ENCODE results near the gene GNAI1.

GNAI1 gene

DNA sequence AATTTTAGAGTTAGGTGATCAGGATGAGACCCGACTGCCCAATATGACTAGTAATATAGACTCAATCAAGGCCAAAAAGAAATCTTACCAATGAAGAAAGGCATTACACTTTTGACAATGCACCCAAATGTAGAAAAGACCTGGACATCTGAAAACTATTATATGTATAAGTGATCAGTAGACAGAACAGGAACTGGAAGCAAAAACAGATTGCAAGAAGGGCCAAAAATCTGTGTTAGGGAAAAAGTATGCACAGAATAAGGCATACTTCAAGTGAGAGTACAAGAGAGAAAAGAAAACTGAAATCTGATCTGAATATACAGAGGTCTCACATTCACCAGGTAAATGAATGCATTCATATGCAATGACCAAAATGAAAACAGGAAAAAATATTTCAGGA lies 107.0 kb downstream of the GNAI1 start:
- Histone ChIP-seq H3K27ac (ENCODE audit: low read length) (no peak overlapping the region), H3K9me2 (replicated peaks; ENCODE audit: insufficient read depth, low read length) (no peaks in the 10 kb centered on the region)

DNA sequence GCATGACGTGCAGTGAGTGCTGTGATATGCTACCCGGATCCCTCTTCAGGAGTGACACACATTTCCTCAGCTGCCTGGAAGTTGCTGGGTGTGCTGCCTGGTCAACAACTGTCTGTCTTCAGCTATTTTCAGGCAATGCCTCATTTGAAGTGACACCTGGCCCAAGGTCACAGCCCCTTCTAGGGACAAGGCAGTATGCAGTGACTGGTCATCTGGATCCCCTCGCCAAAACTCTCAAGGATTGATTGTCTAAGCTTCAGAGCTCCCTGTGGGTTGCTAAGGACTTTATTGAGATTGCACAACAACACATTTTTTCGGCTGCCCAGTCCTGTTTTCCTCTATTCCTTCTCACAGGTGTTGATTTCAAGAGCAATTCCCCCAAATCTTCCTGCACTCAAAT lies 108.8 kb downstream of the GNAI1 start:
- no peak for DNase-seq
- TF ChIP-seq, protein P1, sequence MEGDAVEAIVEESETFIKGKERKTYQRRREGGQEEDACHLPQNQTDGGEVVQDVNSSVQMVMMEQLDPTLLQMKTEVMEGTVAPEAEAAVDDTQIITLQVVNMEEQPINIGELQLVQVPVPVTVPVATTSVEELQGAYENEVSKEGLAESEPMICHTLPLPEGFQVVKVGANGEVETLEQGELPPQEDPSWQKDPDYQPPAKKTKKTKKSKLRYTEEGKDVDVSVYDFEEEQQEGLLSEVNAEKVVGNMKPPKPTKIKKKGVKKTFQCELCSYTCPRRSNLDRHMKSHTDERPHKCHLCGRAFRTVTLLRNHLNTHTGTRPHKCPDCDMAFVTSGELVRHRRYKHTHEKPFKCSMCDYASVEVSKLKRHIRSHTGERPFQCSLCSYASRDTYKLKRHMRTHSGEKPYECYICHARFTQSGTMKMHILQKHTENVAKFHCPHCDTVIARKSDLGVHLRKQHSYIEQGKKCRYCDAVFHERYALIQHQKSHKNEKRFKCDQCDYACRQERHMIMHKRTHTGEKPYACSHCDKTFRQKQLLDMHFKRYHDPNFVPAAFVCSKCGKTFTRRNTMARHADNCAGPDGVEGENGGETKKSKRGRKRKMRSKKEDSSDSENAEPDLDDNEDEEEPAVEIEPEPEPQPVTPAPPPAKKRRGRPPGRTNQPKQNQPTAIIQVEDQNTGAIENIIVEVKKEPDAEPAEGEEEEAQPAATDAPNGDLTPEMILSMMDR (IDR thresholded peaks at IDR 0.05; ENCODE audit: low read length) = no peak

More for the DNA sequence above, 107.0 kb downstream of the GNAI1 start:
- Histone ChIP-seq H3K27me3 (replicated peaks; ENCODE audit: insufficient read depth, low read length) (no peaks in the 10 kb centered on the region), H3K4me3 (ENCODE audit: low read length) (no peak overlapping the region), H3K36me3 (replicated peaks; ENCODE audit: insufficient read depth, low read length) (no peaks in the 10 kb centered on the region), H3K4me2 (ENCODE audit: low read depth, low read length) (no peak overlapping the region), H2AFZ (ENCODE audit: low read length) (no peak overlapping the region), H3K79me2 (ENCODE audit: low read length) (no peaks in the 10 kb centered on the region), H4K20me1 (ENCODE audit: insufficient read depth, low read length) (no peaks in the 10 kb centered on the region), H3K9ac (ENCODE audit: low read length) (no peak overlapping the region), H3K9me3 (replicated peaks; ENCODE audit: insufficient read depth, low read length) (no peaks in the 10 kb centered on the region), H3F3A (ENCODE audit: insufficient read depth, low read length) (no peaks in the 10 kb centered on the region), H3K4me1 (ENCODE audit: low read length) (no peaks in the 10 kb centered on the region)
- DNase-seq = no peak
- no peak for TF ChIP-seq EZH2 (optimal IDR thresholded peaks at IDR 0.05; ENCODE audit: low read depth, low read length)
- TF ChIP-seq, protein P1 (IDR thresholded peaks at IDR 0.05; ENCODE audit: low read length) = no peak
- TF ChIP-seq EZH2phosphoT487 (IDR thresholded peaks at IDR 0.05; ENCODE audit: low read length) = no peak

DNA sequence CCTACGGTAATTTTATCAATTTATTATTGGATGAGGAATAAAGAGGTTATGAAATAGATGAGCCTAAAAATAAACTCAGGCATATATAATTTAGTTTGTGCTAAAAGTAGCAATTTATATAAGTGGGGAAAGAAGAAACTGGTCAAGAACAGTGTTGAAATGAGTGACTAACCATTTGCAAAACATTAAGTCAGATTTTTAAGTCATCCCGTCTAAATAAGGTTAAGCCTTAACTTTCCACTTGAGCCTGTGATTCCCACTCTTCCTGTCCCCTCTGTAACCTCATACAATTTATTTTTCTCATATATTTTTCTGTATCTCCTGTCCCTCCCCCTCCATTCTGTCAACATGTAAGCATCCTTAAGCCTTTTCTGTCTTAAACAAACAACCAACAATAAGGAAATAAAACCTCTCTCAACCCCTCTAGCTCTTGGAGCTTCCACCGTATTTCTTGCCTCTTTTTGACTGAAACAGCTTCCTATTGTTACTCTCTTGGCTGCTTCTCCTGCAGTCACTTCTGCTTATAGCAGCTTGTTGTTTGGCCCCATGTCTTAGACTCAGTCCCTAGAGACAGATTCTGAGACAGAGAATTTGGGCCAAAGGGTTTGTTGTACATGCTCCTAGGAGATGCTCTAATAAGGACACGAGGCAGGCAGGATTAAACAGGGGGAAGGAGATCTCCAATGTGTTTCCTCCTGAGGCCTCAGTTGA lies 109.7 kb downstream of the GNAI1 start:
- no peak for DNase-seq
- Histone ChIP-seq H3F3A (ENCODE audit: insufficient read depth, low read length) (no peaks in the 10 kb centered on the region), H3K4me1 (ENCODE audit: low read length) (no peaks in the 10 kb centered on the region), H4K20me1 (ENCODE audit: insufficient read depth, low read length) (no peaks in the 10 kb centered on the region), H2AFZ (ENCODE audit: low read length) (no peak overlapping the region), H3K27ac (ENCODE audit: low read length) (no peak overlapping the region), H3K9ac (ENCODE audit: low read length) (no peak overlapping the region), H3K79me2 (ENCODE audit: low read length) (no peaks in the 10 kb centered on the region), H3K9me2 (replicated peaks; ENCODE audit: insufficient read depth, low read length) (no peaks in the 10 kb centered on the region), H3K4me2 (ENCODE audit: low read depth, low read length) (no peak overlapping the region), H3K36me3 (replicated peaks; ENCODE audit: insufficient read depth, low read length) (no peaks in the 10 kb centered on the region), H3K4me3 (ENCODE audit: low read length) (no peak overlapping the region), H3K27me3 (replicated peaks; ENCODE audit: insufficient read depth, low read length) (no peaks in the 10 kb centered on the region), H3K9me3 (replicated peaks; ENCODE audit: insufficient read depth, low read length) (no peaks in the 10 kb centered on the region)
- TF ChIP-seq EZH2 (optimal IDR thresholded peaks at IDR 0.05; ENCODE audit: low read depth, low read length) (no peak), EZH2phosphoT487 (IDR thresholded peaks at IDR 0.05; ENCODE audit: low read length) (no peak)
- TF ChIP-seq, protein P1 (IDR thresholded peaks at IDR 0.05; ENCODE audit: low read length) = no peak

More for the DNA sequence above, 108.8 kb downstream of the GNAI1 start:
- Histone ChIP-seq H2AFZ (ENCODE audit: low read length) (no peak overlapping the region), H3K27me3 (replicated peaks; ENCODE audit: insufficient read depth, low read length) (no peaks in the 10 kb centered on the region), H3K9me3 (replicated peaks; ENCODE audit: insufficient read depth, low read length) (no peaks in the 10 kb centered on the region), H3K27ac (ENCODE audit: low read length) (no peak overlapping the region), H3K4me3 (ENCODE audit: low read length) (no peak overlapping the region), H3F3A (ENCODE audit: insufficient read depth, low read length) (no peaks in the 10 kb centered on the region), H3K36me3 (replicated peaks; ENCODE audit: insufficient read depth, low read length) (no peaks in the 10 kb centered on the region), H3K9ac (ENCODE audit: low read length) (no peak overlapping the region), H3K4me1 (ENCODE audit: low read length) (no peaks in the 10 kb centered on the region), H3K79me2 (ENCODE audit: low read length) (no peaks in the 10 kb centered on the region), H3K4me2 (ENCODE audit: low read depth, low read length) (no peak overlapping the region), H3K9me2 (replicated peaks; ENCODE audit: insufficient read depth, low read length) (no peaks in the 10 kb centered on the region), H4K20me1 (ENCODE audit: insufficient read depth, low read length) (no peaks in the 10 kb centered on the region)
